Mesendoderm (in vitro differentiated cells): ENCODE measurements around the gene GRIFIN.

Experiments
- DNase-seq: peaks from one replicate; pipeline ENCODE4 v3.0.0; 2013
- H2AK5ac ChIP-seq: 2 replicates; pipeline ENCODE4 v1.6.1; 2013; ENCODE audit warnings: low read length, inconsistent platforms
- H2BK120ac ChIP-seq: 2 replicates; pipeline ENCODE4 v1.6.1; 2013; ENCODE audit warnings: low read depth, mild to moderate bottlenecking, low read length, moderate library complexity, mixed read lengths
- H2BK15ac ChIP-seq: replicated peaks from 2 replicates; pipeline ENCODE4 v1.6.1; 2013; ENCODE audit warnings: low read depth, mild to moderate bottlenecking, moderate library complexity
- H2BK5ac ChIP-seq: 2 replicates; pipeline ENCODE4 v1.6.1; 2013; ENCODE audit warnings: low read length, inconsistent platforms
- H3K18ac ChIP-seq: 2 replicates; pipeline ENCODE4 v1.6.1; 2013; ENCODE audit warnings: mild to moderate bottlenecking, low read length, mixed read lengths
- H3K23ac ChIP-seq: one replicate; pipeline ENCODE4 v1.6.1; 2013; ENCODE audit warnings: low read length
- H3K27ac ChIP-seq: 2 replicates; pipeline ENCODE4 v1.5.1; 2013; ENCODE audit warnings: low read depth, mild to moderate bottlenecking, inconsistent platforms, low read length, moderate library complexity
- H3K27me3 ChIP-seq: 2 replicates; pipeline ENCODE4 v1.6.1; 2013; ENCODE audit warnings: low read length, control low read depth, mild to moderate bottlenecking, inconsistent platforms; ENCODE audit not compliant: insufficient read depth, poor library complexity
- H3K36me3 ChIP-seq: 2 replicates; pipeline ENCODE4 v1.6.1; 2013; ENCODE audit warnings: low read length, inconsistent platforms; ENCODE audit not compliant: control insufficient read depth, insufficient read depth
- H3K4ac ChIP-seq: one replicate; pipeline ENCODE4 v1.6.1; 2013; ENCODE audit warnings: low read depth, mild to moderate bottlenecking, low read length, moderate library complexity
- H3K4me1 ChIP-seq: 2 replicates; pipeline ENCODE4 v1.6.1; 2013; ENCODE audit warnings: low read depth, low read length, inconsistent platforms; ENCODE audit not compliant: control insufficient read depth
- H3K4me2 ChIP-seq: 2 replicates; pipeline ENCODE4 v1.6.1; 2013; ENCODE audit warnings: low read length
- H3K4me3 ChIP-seq: 2 replicates; pipeline ENCODE4 v1.5.1; 2013; ENCODE audit warnings: mild to moderate bottlenecking, low read length
- H3K56ac ChIP-seq: one replicate; pipeline ENCODE4 v1.6.1; 2013; ENCODE audit warnings: low read length
- H3K79me1 ChIP-seq: 2 replicates; pipeline ENCODE4 v1.6.1; 2013; ENCODE audit warnings: low read length, inconsistent platforms
- H3K79me2 ChIP-seq: 2 replicates; pipeline ENCODE4 v1.6.1; 2013; ENCODE audit warnings: mild to moderate bottlenecking, low read length; ENCODE audit not compliant: control insufficient read depth, insufficient read depth
- H3K9ac ChIP-seq: 2 replicates; pipeline ENCODE4 v1.6.1; 2013; ENCODE audit warnings: low read length, inconsistent platforms
- H4K5ac ChIP-seq: one replicate; pipeline ENCODE4 v1.6.1; 2013; ENCODE audit warnings: low read length
- H4K8ac ChIP-seq: one replicate; pipeline ENCODE4 v1.6.1; 2013; ENCODE audit warnings: low read depth, mild to moderate bottlenecking, control low read depth, low read length, moderate library complexity
- WGBS: extraction: QIAGEN DNeasy Blood & Tissue Kit; methylation state at CpG from one replicate; pipeline ENCODE4 v1.1.7; 2013; ENCODE audit warnings: low lambda C conversion rate, missing lambda C conversion rate; ENCODE audit not compliant: insufficient coverage; ENCODE audit errors: extremely low coverage; 5-methylcytosine and 5-hydroxymethylcytosine counted together

The GRIFIN gene

GRCh38 chr7:2480070-2480408, 3.8 kb upstream of the GRIFIN start:
- Histone ChIP-seq H3K4me2 (no peak overlapping the region), H3K4me3 (no peak overlapping the region), H2AK5ac (no peak overlapping the region), H3K27me3 (no peaks in the 10 kb centered on the region), H2BK15ac (no peak overlapping the region), H2BK120ac (no peak overlapping the region), H3K18ac (no peak overlapping the region), H2BK5ac (no peak overlapping the region), H3K27ac (no peak overlapping the region), H3K4me1 (no peaks in the 10 kb centered on the region), H4K5ac (no peak overlapping the region), H3K79me2 (no peaks in the 10 kb centered on the region), H3K36me3 (no peaks in the 10 kb centered on the region), H3K79me1 (no peaks in the 10 kb centered on the region), H4K8ac (no peak overlapping the region), H3K56ac (no peak overlapping the region), H3K4ac (no peak overlapping the region), H3K23ac (no peak overlapping the region), H3K9ac (no peak overlapping the region)
- WGBS, result no CpG with 5 or more reads among the region's 21 CpGs
- no peak for DNase-seq

DNA sequence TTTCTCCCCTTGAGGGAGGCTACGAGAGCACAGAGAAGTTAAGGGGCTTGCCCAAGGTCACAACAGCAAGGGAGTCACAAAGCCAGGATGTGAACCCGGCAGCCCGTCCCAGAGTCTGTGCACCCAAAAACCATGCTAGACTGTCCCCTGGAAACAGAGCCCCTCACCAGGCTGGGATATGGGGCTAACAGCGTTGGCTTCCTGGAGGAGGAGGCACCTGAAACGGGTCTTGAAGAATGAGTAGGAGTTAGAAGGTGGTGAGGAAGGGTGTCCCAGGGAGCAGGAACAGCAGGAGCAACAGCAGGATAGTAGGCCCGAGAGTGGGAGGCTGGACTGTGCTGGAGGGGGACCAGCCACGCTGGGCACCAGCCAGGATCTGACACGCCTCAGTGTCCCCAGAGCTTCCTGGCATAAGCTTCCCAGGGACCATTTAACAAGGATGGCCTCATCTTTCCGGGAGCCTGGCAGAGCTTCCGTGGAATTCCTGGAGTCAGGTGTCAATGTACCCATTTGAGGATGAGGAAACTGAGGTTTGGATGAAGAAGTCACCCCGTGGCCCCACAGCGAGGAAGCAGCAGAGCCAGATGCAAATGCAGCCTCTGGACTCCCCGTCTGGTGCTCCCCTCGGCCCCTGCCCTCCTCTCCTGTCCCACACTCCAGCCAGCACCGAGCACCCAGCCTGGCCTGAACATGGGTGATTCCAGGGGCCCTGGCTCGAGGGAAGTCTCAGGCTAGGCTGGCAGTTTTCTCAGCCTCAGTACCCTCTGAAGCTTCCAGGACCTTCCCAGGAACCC, 3.3 kb upstream of the GRIFIN start:
- no peak overlapping the region for H2AK5ac ChIP-seq
- H3K79me2 ChIP-seq, result no peaks in the 10 kb centered on the region
- no peak overlapping the region for H3K18ac ChIP-seq
- H3K9ac ChIP-seq, result no peak overlapping the region
- no peak overlapping the region for H3K4me3 ChIP-seq
- no peak overlapping the region for H2BK120ac ChIP-seq
- no peak overlapping the region for H3K4me2 ChIP-seq
- no peak overlapping the region for H2BK5ac ChIP-seq
- H3K4ac ChIP-seq, result no peak overlapping the region
- no peak overlapping the region for H3K27ac ChIP-seq
- no peak overlapping the region for H4K8ac ChIP-seq
- no CpG with 5 or more reads among the region's 16 CpGs for WGBS
- no peak overlapping the region for H3K23ac ChIP-seq
- H3K27me3 ChIP-seq, result no peaks in the 10 kb centered on the region
- H2BK15ac ChIP-seq, result no peak overlapping the region
- H3K79me1 ChIP-seq, result no peaks in the 10 kb centered on the region
- H3K36me3 ChIP-seq, result no peaks in the 10 kb centered on the region
- H3K4me1 ChIP-seq, result no peaks in the 10 kb centered on the region
- no peak for DNase-seq
- H3K56ac ChIP-seq, result no peak overlapping the region
- no peak overlapping the region for H4K5ac ChIP-seq

DNA sequence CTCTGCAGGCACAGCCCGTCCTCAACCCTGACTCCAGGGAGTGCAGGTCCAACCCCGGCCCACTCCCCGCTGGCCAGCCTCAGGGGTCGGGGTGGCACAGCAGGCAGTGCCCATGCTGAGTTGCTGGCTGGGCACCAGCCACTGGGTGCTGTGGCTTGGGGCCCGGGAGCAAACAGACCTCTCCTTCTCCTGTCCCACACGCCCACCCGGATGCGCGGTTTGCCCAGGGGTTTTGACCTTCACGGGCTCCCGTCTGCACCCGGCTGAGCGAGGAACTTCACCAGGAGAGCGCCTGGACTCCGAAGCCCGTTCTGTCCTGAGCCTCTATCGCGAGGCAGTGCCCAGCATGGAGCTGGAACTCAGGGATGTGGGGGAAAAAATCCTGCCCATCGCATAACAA, 2.6 kb upstream of the GRIFIN start:
- no peak for DNase-seq

DNA sequence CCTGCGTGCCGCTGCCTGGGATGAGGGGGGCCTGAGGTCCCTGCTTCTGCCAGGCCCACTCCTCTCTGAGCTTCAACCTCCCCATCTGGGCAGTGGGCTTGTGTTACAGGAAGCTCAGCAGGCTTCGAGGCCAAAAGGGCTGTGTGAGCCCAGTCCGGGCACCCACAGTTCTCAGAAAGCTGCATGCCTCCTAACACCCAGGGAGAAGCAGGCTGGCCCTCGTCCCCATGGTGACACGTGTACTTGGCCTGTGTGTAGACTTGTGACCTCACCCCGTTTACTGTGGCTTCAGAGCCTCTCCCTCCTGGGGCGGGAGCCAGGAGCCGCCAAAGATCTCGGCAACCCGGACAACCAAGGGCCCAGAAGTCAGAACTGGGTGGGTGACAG, 2.2 kb upstream of the GRIFIN start:
- Histone ChIP-seq H2BK15ac (no peak overlapping the region), H3K27me3 (no peaks in the 10 kb centered on the region), H3K4me2 (no peak overlapping the region), H3K23ac (no peak overlapping the region), H3K9ac (no peak overlapping the region), H3K4ac (no peak overlapping the region), H3K4me3 (no peak overlapping the region), H2BK5ac (no peak overlapping the region), H4K5ac (no peak overlapping the region), H2AK5ac (no peak overlapping the region), H3K56ac (no peak overlapping the region), H4K8ac (no peak overlapping the region), H3K79me2 (no peaks in the 10 kb centered on the region), H3K79me1 (no peaks in the 10 kb centered on the region), H2BK120ac (no peak overlapping the region), H3K27ac (no peak overlapping the region), H3K18ac (no peak overlapping the region), H3K4me1 (no peaks in the 10 kb centered on the region), H3K36me3 (no peaks in the 10 kb centered on the region)
- DNase-seq, result no peak
- no CpG with 5 or more reads among the region's 11 CpGs for WGBS

More for the DNA sequence above, 2.6 kb upstream of the GRIFIN start:
- Histone ChIP-seq H3K4ac (no peak overlapping the region), H3K27me3 (no peaks in the 10 kb centered on the region), H2BK120ac (no peak overlapping the region), H3K4me3 (no peak overlapping the region), H2AK5ac (no peak overlapping the region), H3K4me1 (no peaks in the 10 kb centered on the region), H4K5ac (no peak overlapping the region), H4K8ac (no peak overlapping the region), H3K4me2 (no peak overlapping the region), H3K23ac (no peak overlapping the region), H2BK5ac (no peak overlapping the region), H3K18ac (no peak overlapping the region), H3K56ac (peak overlapping the region; percentile 25), H3K79me1 (no peaks in the 10 kb centered on the region), H3K9ac (no peak overlapping the region), H3K36me3 (no peaks in the 10 kb centered on the region), H3K27ac (no peak overlapping the region), H3K79me2 (no peaks in the 10 kb centered on the region), H2BK15ac (no peak overlapping the region)
- WGBS, result no CpG with 5 or more reads among the region's 19 CpGs

- WGBS, result no CpG with 5 or more reads among the region's 34 CpGs
- no peaks in the 10 kb centered on the region for H3K4me1 ChIP-seq
- H2BK5ac ChIP-seq, result no peak overlapping the region
- no peaks in the 10 kb centered on the region for H3K27me3 ChIP-seq
- no peak overlapping the region for H2BK120ac ChIP-seq
- no peak overlapping the region for H3K23ac ChIP-seq
- H3K4me2 ChIP-seq, result no peak overlapping the region
- no peaks in the 10 kb centered on the region for H3K79me2 ChIP-seq
- H4K5ac ChIP-seq, result no peak overlapping the region
- H3K56ac ChIP-seq, result peak overlapping the region; percentile 59
- H3K4me3 ChIP-seq, result no peak overlapping the region
- no peak overlapping the region for H2AK5ac ChIP-seq
- H4K8ac ChIP-seq, result no peak overlapping the region
- no peak overlapping the region for H3K9ac ChIP-seq
- DNase-seq, result peak; percentile 68
- no peak overlapping the region for H2BK15ac ChIP-seq
- H3K18ac ChIP-seq, result no peak overlapping the region
- H3K4ac ChIP-seq, result no peak overlapping the region
- H3K79me1 ChIP-seq, result no peaks in the 10 kb centered on the region
- H3K27ac ChIP-seq, result no peak overlapping the region
- no peaks in the 10 kb centered on the region for H3K36me3 ChIP-seq
Observed at GRCh38 chr7:2477447-2478398, 1.5 kb upstream of the GRIFIN start.
